HCT116 (cell line): ENCODE results near the gene MARVELD3. TPM values are rescaled to one million over a fixed set of nuclear protein-coding genes. Genes with fewer than 3 reads are reported as not detected.

Experiments
- ATAC-seq: fragments of 200-7000 bp; cut with Tn5 transposase; 2 replicates; pipeline ENCODE4 v1.9.1; 2020; ENCODE audit warnings: mild to moderate bottlenecking, moderate library complexity
- BruUV-seq: library from RNA; stranded (reverse); fragments of 400-500 nt; replicated peaks from 2 replicates; lab custom pipeline; 2021; lab: Mats Ljungman, UMichigan
- CTCF ChIA-PET: fragments of 300-600 bp; sonication (Branson Sonifier 250); formaldehyde crosslinking; loops from one replicate; lab custom pipeline; 2021; ENCODE audit warnings: antibody characterized with exemption; lab: Charles Lee
- POLR2A ChIA-PET: fragments of 300-600, 350-600 bp; sonication (Branson Sonifier 250); formaldehyde crosslinking; loops from one replicate; lab custom pipeline; 2021; ENCODE audit warnings: antibody characterized with exemption; lab: Charles Lee
- RAD21 ChIA-PET, 2 experiments: fragments of 300-600 bp; sonication (Branson Sonifier 250); formaldehyde crosslinking; loops; one replicate each; lab custom pipeline; 2023; ENCODE audit warnings: low total read pairs in 2 of 2; ENCODE audit not compliant: uncharacterized antibody in 2 of 2, unreplicated experiment in 2 of 2, low non-redundant PET in 1 of 2; lab: Charles Lee
- DNase-seq: peaks from one replicate; pipeline ENCODE4 v3.0.0-alpha.2; 2010; ENCODE audit warnings: low read depth, low spot score
- H2AFZ ChIP-seq: fragments of 200-600 bp; shearing (Covaris generic), sonication (generic); 2 replicates; pipeline ENCODE4 v1.6.1; 2017; ENCODE audit warnings: low read depth, mixed run types, mixed read lengths, antibody characterized with exemption, low read length; ENCODE audit not compliant: poor library complexity, severe bottlenecking
- H3K27ac ChIP-seq: 2 replicates; pipeline ENCODE4 v1.5.1; 2012; ENCODE audit warnings: low read depth, low read length
- H3K27me3 ChIP-seq: fragments of 200-600 bp; sonication (generic); 2 replicates; pipeline ENCODE4 v1.6.1; 2016; ENCODE audit warnings: mixed run types, low read length, mixed read lengths; ENCODE audit not compliant: insufficient read depth
- H3K36me3 ChIP-seq, 2 experiments: fragments of 200-500 bp in 1 of 2; fragments of 200-600 bp in 1 of 2; sonication (Bioruptor generic) in 1 of 2; sonication (generic) in 1 of 2; 2 replicates each; pipeline versions ENCODE4 v1.5.1 to v1.6.1; 2014 to 2016; ENCODE audit warnings: low read length in 2 of 2, inconsistent platforms in 1 of 2, mixed read lengths in 1 of 2, mixed run types in 1 of 2; ENCODE audit not compliant: insufficient read depth in 2 of 2, control insufficient read depth in 1 of 2
- H3K4me1 ChIP-seq, 2 experiments: fragments of 200-600 bp in 1 of 2; sonication (generic) in 1 of 2; 2 replicates each; pipeline versions ENCODE4 v1.5.1 to v1.6.1; 2012 to 2017; ENCODE audit warnings: low read length in 2 of 2, inconsistent platforms in 1 of 2, mild to moderate bottlenecking in 1 of 2, mixed read lengths in 1 of 2, mixed run types in 1 of 2, moderate library complexity in 1 of 2; ENCODE audit not compliant: insufficient read depth in 2 of 2, control insufficient read depth in 1 of 2
- H3K4me2 ChIP-seq: fragments of 200-600 bp; sonication (generic); 2 replicates; pipeline ENCODE4 v1.6.1; 2017; ENCODE audit warnings: mixed run types, low read length, mixed read lengths
- H3K4me3 ChIP-seq, 2 experiments: fragments of 200-600 bp in 1 of 2; sonication (generic) in 1 of 2; replicated peaks in 1 of 2; 2 replicates each; pipeline ENCODE4 v1.5.1; 2011 to 2016; ENCODE audit warnings: low read length in 2 of 2, control low read depth in 1 of 2, low read depth in 1 of 2, mild to moderate bottlenecking in 1 of 2, mixed read lengths in 1 of 2, mixed run types in 1 of 2
- H3K79me2 ChIP-seq: fragments of 200-600 bp; sonication (generic); 2 replicates; pipeline ENCODE4 v1.6.1; 2017; ENCODE audit warnings: mild to moderate bottlenecking, mixed run types, low read length, moderate library complexity, mixed read lengths; ENCODE audit not compliant: insufficient read depth
- H3K9ac ChIP-seq: fragments of 200-600 bp; sonication (generic); 2 replicates; pipeline ENCODE4 v1.6.1; 2016; ENCODE audit warnings: low read length, mixed read lengths
- H3K9me2 ChIP-seq: fragments of 200-600 bp; sonication (generic), shearing (Covaris generic); 2 replicates; pipeline ENCODE4 v1.6.1; 2017; ENCODE audit warnings: mixed run types, mild to moderate bottlenecking, moderate library complexity; ENCODE audit not compliant: insufficient read depth
- H3K9me3 ChIP-seq, 2 experiments: fragments of 200-500 bp in 1 of 2; fragments of 200-600 bp in 1 of 2; sonication (Bioruptor generic) in 1 of 2; sonication (generic) in 1 of 2; 2 replicates each; pipeline ENCODE4 v1.6.1; 2014 to 2017; ENCODE audit warnings: low read length in 2 of 2, mixed read lengths in 2 of 2, inconsistent platforms in 1 of 2, low read depth in 1 of 2, mild to moderate bottlenecking in 1 of 2, mixed run types in 1 of 2, moderate library complexity in 1 of 2; ENCODE audit not compliant: control insufficient read depth in 1 of 2, insufficient read depth in 1 of 2
- H4K20me1 ChIP-seq: fragments of 200-600 bp; sonication (generic), shearing (Covaris generic); 2 replicates; pipeline ENCODE4 v1.6.1; 2017; ENCODE audit warnings: mixed run types, mild to moderate bottlenecking, moderate library complexity; ENCODE audit not compliant: insufficient read depth
- CEBPB ChIP-seq: IDR thresholded peaks from 2 replicates; pipeline ENCODE4 v1.6.1; 2012; ENCODE audit warnings: low read depth
- CTCF ChIP-seq, 3 experiments: fragments of 200-600 bp in 1 of 3; sonication (generic) in 1 of 3; IDR thresholded peaks in 2 of 3; conservative IDR thresholded peaks in 1 of 3; 2 replicates each; pipeline ENCODE4 v1.5.1; 2012 to 2017; ENCODE audit warnings: low read depth in 2 of 3, low read length in 2 of 3, antibody characterized with exemption in 1 of 3, borderline replicate concordance in 1 of 3, control low read depth in 1 of 3, mild to moderate bottlenecking in 1 of 3, mixed read lengths in 1 of 3, mixed run types in 1 of 3, moderate library complexity in 1 of 3; ENCODE audit not compliant: insufficient read depth in 1 of 3
- EGR1 ChIP-seq: IDR thresholded peaks from 2 replicates; pipeline ENCODE4 v1.6.1; 2012; ENCODE audit warnings: low read depth
- ELF1 ChIP-seq: IDR thresholded peaks from 2 replicates; pipeline ENCODE4 v1.6.1; 2012; ENCODE audit warnings: low read depth, borderline replicate concordance
- FOSL1 ChIP-seq: IDR thresholded peaks from 2 replicates; pipeline ENCODE4 v1.6.1; 2012; ENCODE audit warnings: low read depth
- JUND ChIP-seq: IDR thresholded peaks from 2 replicates; pipeline ENCODE4 v1.6.1; 2012
- POLR2A ChIP-seq: IDR thresholded peaks from 2 replicates; pipeline ENCODE4 v1.7.0; 2011; ENCODE audit warnings: borderline replicate concordance; ENCODE audit not compliant: insufficient read depth, insufficient read length; ENCODE audit errors: extremely low read depth
- POLR2AphosphoS5 ChIP-seq: IDR thresholded peaks from 2 replicates; pipeline ENCODE4 v1.6.1; 2011; ENCODE audit warnings: mild to moderate bottlenecking, low read depth, low read length, moderate library complexity
- RAD21 ChIP-seq: IDR thresholded peaks from 2 replicates; pipeline ENCODE4 v1.6.1; 2012; ENCODE audit warnings: low read depth, mild to moderate bottlenecking
- SRF ChIP-seq: IDR thresholded peaks from 2 replicates; pipeline ENCODE4 v1.6.1; 2012; ENCODE audit warnings: low read depth
- ZBTB33 ChIP-seq: IDR thresholded peaks from 2 replicates; pipeline ENCODE4 v1.6.1; 2011; ENCODE audit warnings: mild to moderate bottlenecking, low read length, moderate library complexity; ENCODE audit not compliant: insufficient replicate concordance; ENCODE audit errors: extremely low read depth
- ZNF274 ChIP-seq: fragments of 200-500 bp; sonication (Bioruptor generic); IDR thresholded peaks from 2 replicates; pipeline ENCODE4 v1.6.1; 2014; ENCODE audit warnings: mild to moderate bottlenecking, low read depth, low read length, inconsistent platforms
- intact Hi-C: fragments of 100-400 bp; cut with micrococcal nuclease; formaldehyde crosslinking; loops from 2 replicates; pipeline ENCODE4 v1.10.0; 2022
- total RNA-seq: library from RNA; stranded (reverse); gene quantifications from one replicate; pipeline ENCODE4 v1.2.1, GENCODE V29; 2021; ENCODE audit not compliant: unreplicated experiment
- TF ChIP-seq, protein P1 (sequence below): IDR thresholded peaks from 2 replicates; pipeline ENCODE4 v1.6.1; 2012
- TF ChIP-seq, protein P2 (sequence below): IDR thresholded peaks from 2 replicates; pipeline ENCODE4 v1.6.1; 2012

MARVELD3 gene
- total RNA-seq, 1 experiment from 2014 or later: 20.9 TPM

DNA sequence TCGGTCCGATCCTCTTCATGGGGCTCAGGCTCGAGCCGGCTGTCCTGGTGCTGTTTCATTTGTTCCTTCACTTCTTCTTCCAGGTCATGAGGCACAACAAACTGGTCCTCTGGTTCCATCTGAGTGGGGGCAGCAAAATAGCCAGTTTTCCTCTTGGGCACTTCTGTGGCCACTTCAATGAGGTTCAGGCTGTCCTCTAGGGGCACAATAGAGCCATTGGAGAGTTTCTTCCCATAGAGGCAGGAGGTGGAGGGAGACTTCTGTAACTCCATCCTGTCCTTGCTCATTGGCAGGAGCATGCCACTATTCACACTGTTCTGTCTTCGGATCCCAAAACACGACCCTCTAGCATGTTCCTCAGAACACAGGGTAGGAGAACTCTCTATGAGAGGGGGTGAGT, 22.9 kb downstream of the MARVELD3 start:
- Histone ChIP-seq H3K4me3 (no peak overlapping the region), H3K9ac (no peak overlapping the region), H3K79me2 (no peaks in the 10 kb centered on the region), H3K27me3 (no peaks in the 10 kb centered on the region), H3K4me2 (no peak overlapping the region), H3K9me2 (no peaks in the 10 kb centered on the region), H3K36me3 (peaks cover 0 to 2% of the 10 kb centered on the region in 2 experiments; a peak in 1 of 4 replicates), H2AFZ (no peak overlapping the region), H3K9me3 (no peaks in the 10 kb centered on the region), H3K4me1 (no peaks in the 10 kb centered on the region), H3K27ac (no peak overlapping the region), H4K20me1 (no peaks in the 10 kb centered on the region)
- intact Hi-C loops: no loop called here
- CTCF ChIA-PET: no interaction called here
- no TSS peak for BruUV-seq
- ATAC-seq (peak; percentile 83), DNase-seq (no peak)
- TF ChIP-seq POLR2AphosphoS5 (no peak), CEBPB (no peak), SRF (no peak), JUND (no peak), EGR1 (no peak), ZBTB33 (no peak), POLR2A (no peak), ZNF274 (no peak), CTCF (IDR thresholded peaks at IDR 0.05 in 2 of 3, conservative IDR thresholded peaks at IDR 0.05 in 1 of 3; ENCODE audit: borderline replicate concordance in 1 of 3, insufficient read depth in 1 of 3, low read depth in 2 of 3, low read length in 2 of 3) (peak; percentile 6 to 74 (median 69); a peak in 5 of 6 replicates), RAD21 (peak; percentile 50), FOSL1 (no peak), ELF1 (no peak)
- TF ChIP-seq, protein P1, sequence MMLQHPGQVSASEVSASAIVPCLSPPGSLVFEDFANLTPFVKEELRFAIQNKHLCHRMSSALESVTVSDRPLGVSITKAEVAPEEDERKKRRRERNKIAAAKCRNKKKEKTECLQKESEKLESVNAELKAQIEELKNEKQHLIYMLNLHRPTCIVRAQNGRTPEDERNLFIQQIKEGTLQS: no peak
- TF ChIP-seq, protein P2, sequence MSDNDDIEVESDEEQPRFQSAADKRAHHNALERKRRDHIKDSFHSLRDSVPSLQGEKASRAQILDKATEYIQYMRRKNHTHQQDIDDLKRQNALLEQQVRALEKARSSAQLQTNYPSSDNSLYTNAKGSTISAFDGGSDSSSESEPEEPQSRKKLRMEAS: no peak
- POLR2A ChIA-PET: no interaction called here
- RAD21 ChIA-PET: no interaction called here
